Measurements from ENCODE around the gene NDUFB2.

GRCh38 chr7:140661124-140661523 lies 35.4 kb upstream of the NDUFB2 start:
- TF ChIP-seq POLR2AphosphoS5 (IDR thresholded peaks at IDR 0.05; ENCODE audit: low read depth, low read length): no peak
- TF ChIP-seq REST (IDR thresholded peaks at IDR 0.05; ENCODE audit: insufficient read depth in 1 of 2, low read depth in 2 of 2, low read length in 2 of 2): no peak
- no peak for TF ChIP-seq SIN3A (IDR thresholded peaks at IDR 0.05; ENCODE audit: borderline replicate concordance, insufficient read depth, low read length)
- TF ChIP-seq TAF1 (IDR thresholded peaks at IDR 0.05; ENCODE audit: borderline replicate concordance, insufficient read depth, low read length): no peak

All from PFSK-1 (cell line).